GM19193 (cell line): Measurements from ENCODE around the gene PIAS3.

Experiments
- POLR2A ChIP-seq: IDR thresholded peaks from 4 replicates; pipeline ENCODE4 v1.6.1; 2011; ENCODE audit not compliant: insufficient read depth, insufficient read length; ENCODE audit errors: extremely low read depth

PIAS3 gene

GRCh38 chr1:145804235-145805045 lies 54.4 kb downstream of the PIAS3 start:
- TF ChIP-seq POLR2A, result no peak

- TF ChIP-seq POLR2A, result no peak
Measured at GRCh38 chr1:145799806-145800205, 59.1 kb downstream of the PIAS3 start.
